Trophoblast cell (in vitro differentiated cells and primary cell): ENCODE data around the gene PAX3.

Experiments
- DNase-seq, 2 donors: peaks; one replicate each; pipeline ENCODE4 v3.0.0-alpha.2; 2016
- H2AFZ ChIP-seq: 2 replicates; pipeline ENCODE4 v1.6.1; 2013; ENCODE audit warnings: low read length, moderate library complexity, mild to moderate bottlenecking; ENCODE audit not compliant: insufficient read depth, poor library complexity
- H2AK5ac ChIP-seq: 2 replicates; pipeline ENCODE4 v1.6.1; 2013; ENCODE audit warnings: mild to moderate bottlenecking, low read length
- H2BK120ac ChIP-seq: 2 replicates; pipeline ENCODE4 v1.6.1; 2013; ENCODE audit warnings: low read length, mild to moderate bottlenecking, moderate library complexity; ENCODE audit not compliant: insufficient read depth, poor library complexity
- H2BK12ac ChIP-seq: 2 replicates; pipeline ENCODE4 v1.6.1; 2013; ENCODE audit warnings: mild to moderate bottlenecking, low read length, moderate library complexity
- H2BK5ac ChIP-seq: 2 replicates; pipeline ENCODE4 v1.6.1; 2013; ENCODE audit warnings: low read length, low read depth, moderate library complexity, mild to moderate bottlenecking; ENCODE audit not compliant: poor library complexity
- H3K14ac ChIP-seq: 2 replicates; pipeline ENCODE4 v1.6.1; 2013; ENCODE audit warnings: mild to moderate bottlenecking, low read length
- H3K18ac ChIP-seq: 2 replicates; pipeline ENCODE4 v1.6.1; 2013; ENCODE audit warnings: mild to moderate bottlenecking, low read length
- H3K23ac ChIP-seq: 2 replicates; pipeline ENCODE4 v1.6.1; 2013; ENCODE audit warnings: low read length
- H3K27ac ChIP-seq: 2 replicates; pipeline ENCODE4 v1.5.1; 2013; ENCODE audit warnings: low read depth, mild to moderate bottlenecking, inconsistent platforms, low read length, moderate library complexity
- H3K27me3 ChIP-seq: 2 replicates; pipeline ENCODE4 v1.6.1; 2013; ENCODE audit warnings: inconsistent platforms, mild to moderate bottlenecking, low read length, moderate library complexity; ENCODE audit not compliant: insufficient read depth
- H3K36me3 ChIP-seq, 2 experiments: 1 replicate in 1 of 2; 2 replicates in 1 of 2; pipeline ENCODE4 v1.6.1; 2013; ENCODE audit warnings: low read length in 2 of 2, mild to moderate bottlenecking in 2 of 2, moderate library complexity in 1 of 2; ENCODE audit not compliant: insufficient read depth in 2 of 2, control insufficient read depth in 1 of 2
- H3K4ac ChIP-seq: 2 replicates; pipeline ENCODE4 v1.6.1; 2013; ENCODE audit warnings: low read depth, mild to moderate bottlenecking, low read length, moderate library complexity
- H3K4me1 ChIP-seq, 2 experiments: 1 replicate in 1 of 2; 2 replicates in 1 of 2; pipeline ENCODE4 v1.6.1; 2013; ENCODE audit warnings: low read length in 2 of 2, mild to moderate bottlenecking in 2 of 2, moderate library complexity in 1 of 2; ENCODE audit not compliant: insufficient read depth in 2 of 2, control insufficient read depth in 1 of 2
- H3K4me2 ChIP-seq: 2 replicates; pipeline ENCODE4 v1.6.1; 2013; ENCODE audit warnings: inconsistent platforms, mild to moderate bottlenecking, low read length, moderate library complexity
- H3K4me3 ChIP-seq: 2 replicates; pipeline ENCODE4 v1.5.1; 2013; ENCODE audit warnings: mild to moderate bottlenecking, low read depth, low read length, inconsistent platforms
- H3K79me1 ChIP-seq: one replicate; pipeline ENCODE4 v1.6.1; 2013; ENCODE audit warnings: low read length
- H3K79me2 ChIP-seq: 2 replicates; pipeline ENCODE4 v1.6.1; 2013; ENCODE audit warnings: low read length, mild to moderate bottlenecking; ENCODE audit not compliant: control insufficient read depth, insufficient read depth, poor library complexity
- H3K9ac ChIP-seq: 2 replicates; pipeline ENCODE4 v1.6.1; 2013; ENCODE audit warnings: mild to moderate bottlenecking, low read length
- H3K9me3 ChIP-seq: 2 replicates; pipeline ENCODE4 v1.6.1; 2013; ENCODE audit warnings: low read depth, mild to moderate bottlenecking, control low read depth, inconsistent platforms, low read length; ENCODE audit not compliant: insufficient read depth
- H4K12ac ChIP-seq: 2 replicates; pipeline ENCODE4 v1.6.1; 2013; ENCODE audit warnings: low read depth, mild to moderate bottlenecking, low read length, moderate library complexity
- H4K8ac ChIP-seq: 2 replicates; pipeline ENCODE4 v1.6.1; 2013; ENCODE audit warnings: low read depth, mild to moderate bottlenecking, low read length, moderate library complexity
- H4K91ac ChIP-seq: one replicate; pipeline ENCODE4 v1.6.1; 2013; ENCODE audit warnings: low read depth, mild to moderate bottlenecking, low read length, moderate library complexity
- WGBS: extraction: QIAGEN DNeasy Blood & Tissue Kit; methylation state at CpG from one replicate; pipeline ENCODE4 v1.1.7; 2013; ENCODE audit warnings: missing lambda C conversion rate; ENCODE audit not compliant: insufficient read length, insufficient coverage; ENCODE audit errors: extremely low coverage; 5-methylcytosine and 5-hydroxymethylcytosine counted together

Gene PAX3

GRCh38 chr2:222232372-222232771 lies 66.4 kb downstream of the PAX3 start:
- H2BK5ac ChIP-seq = no peak overlapping the region
- H3K27ac ChIP-seq = no peak overlapping the region
- H3K9me3 ChIP-seq = no peaks in the 10 kb centered on the region
- H3K18ac ChIP-seq = no peak overlapping the region
- no peak overlapping the region for H4K91ac ChIP-seq
- H3K4me3 ChIP-seq = no peak overlapping the region
- no CpG with 5 or more reads among the region's 3 CpGs for WGBS
- H2AFZ ChIP-seq = no peak overlapping the region
- no peak for DNase-seq
- H2AK5ac ChIP-seq = no peak overlapping the region
- no peaks in the 10 kb centered on the region for H3K79me2 ChIP-seq
- H3K4me1 ChIP-seq = no peaks in the 10 kb centered on the region
- no peaks in the 10 kb centered on the region for H3K27me3 ChIP-seq
- H4K12ac ChIP-seq = no peak overlapping the region
- H3K4me2 ChIP-seq = no peak overlapping the region
- no peak overlapping the region for H3K9ac ChIP-seq
- no peak overlapping the region for H3K4ac ChIP-seq
- no peaks in the 10 kb centered on the region for H3K36me3 ChIP-seq
- H3K23ac ChIP-seq = no peak overlapping the region
- no peak overlapping the region for H4K8ac ChIP-seq
- no peak overlapping the region for H2BK12ac ChIP-seq
- no peaks in the 10 kb centered on the region for H3K79me1 ChIP-seq
- H2BK120ac ChIP-seq = no peak overlapping the region
- no peak overlapping the region for H3K14ac ChIP-seq

GRCh38 chr2:222228054-222228453 lies 70.7 kb downstream of the PAX3 start:
- H3K27me3 ChIP-seq = no peaks in the 10 kb centered on the region
- no peak overlapping the region for H3K14ac ChIP-seq
- no peaks in the 10 kb centered on the region for H3K4me1 ChIP-seq
- H3K36me3 ChIP-seq = no peaks in the 10 kb centered on the region
- H4K8ac ChIP-seq = no peak overlapping the region
- H3K9me3 ChIP-seq = no peaks in the 10 kb centered on the region
- H2BK120ac ChIP-seq = no peak overlapping the region
- H2AK5ac ChIP-seq = no peak overlapping the region
- no peak overlapping the region for H2BK12ac ChIP-seq
- no peak overlapping the region for H2AFZ ChIP-seq
- no peaks in the 10 kb centered on the region for H3K79me2 ChIP-seq
- H3K18ac ChIP-seq = no peak overlapping the region
- H3K79me1 ChIP-seq = no peaks in the 10 kb centered on the region
- no peak overlapping the region for H3K4me3 ChIP-seq
- H3K4ac ChIP-seq = no peak overlapping the region
- no peak overlapping the region for H3K27ac ChIP-seq
- no peak overlapping the region for H4K91ac ChIP-seq
- H4K12ac ChIP-seq = no peak overlapping the region
- H3K9ac ChIP-seq = no peak overlapping the region
- H2BK5ac ChIP-seq = no peak overlapping the region
- no peak overlapping the region for H3K23ac ChIP-seq
- WGBS = no CpG with 5 or more reads among the region's 4 CpGs
- DNase-seq = no peak
- H3K4me2 ChIP-seq = no peak overlapping the region

DNA sequence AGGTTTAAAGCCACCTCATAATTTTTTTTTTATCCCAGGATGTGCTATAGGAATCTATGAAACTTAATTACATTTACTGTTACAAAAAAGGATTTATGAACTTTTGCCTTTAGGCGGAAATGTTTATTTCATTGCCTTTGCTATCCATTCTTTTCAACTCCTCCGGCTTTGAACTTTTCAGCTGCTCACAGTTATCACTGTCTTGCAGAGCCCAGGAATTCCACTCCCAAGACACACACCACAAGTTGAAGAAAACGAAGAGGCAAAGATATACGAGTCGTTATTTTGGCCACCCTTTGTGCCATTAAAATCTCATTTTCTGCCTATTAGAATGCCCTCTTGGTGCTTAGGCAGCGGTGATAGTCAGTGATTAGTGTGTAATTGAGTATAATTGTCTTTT lies 80.0 kb downstream of the PAX3 start:
- no peaks in the 10 kb centered on the region for H3K79me1 ChIP-seq
- no peak overlapping the region for H3K23ac ChIP-seq
- H4K91ac ChIP-seq = no peak overlapping the region
- H4K12ac ChIP-seq = no peak overlapping the region
- no peak overlapping the region for H2BK120ac ChIP-seq
- no peak overlapping the region for H3K27ac ChIP-seq
- H3K4me1 ChIP-seq = no peaks in the 10 kb centered on the region
- no peaks in the 10 kb centered on the region for H3K36me3 ChIP-seq
- no peak overlapping the region for H3K4ac ChIP-seq
- H3K4me3 ChIP-seq = no peak overlapping the region
- no peak overlapping the region for H2AK5ac ChIP-seq
- no peak for DNase-seq
- no peak overlapping the region for H3K18ac ChIP-seq
- no CpG with 5 or more reads among the region's 6 CpGs for WGBS
- H2BK5ac ChIP-seq = no peak overlapping the region
- no peak overlapping the region for H2BK12ac ChIP-seq
- H3K4me2 ChIP-seq = no peak overlapping the region
- no peak overlapping the region for H4K8ac ChIP-seq
- H3K9ac ChIP-seq = no peak overlapping the region
- no peaks in the 10 kb centered on the region for H3K9me3 ChIP-seq
- no peaks in the 10 kb centered on the region for H3K27me3 ChIP-seq
- no peak overlapping the region for H2AFZ ChIP-seq
- no peak overlapping the region for H3K14ac ChIP-seq
- no peaks in the 10 kb centered on the region for H3K79me2 ChIP-seq

DNA sequence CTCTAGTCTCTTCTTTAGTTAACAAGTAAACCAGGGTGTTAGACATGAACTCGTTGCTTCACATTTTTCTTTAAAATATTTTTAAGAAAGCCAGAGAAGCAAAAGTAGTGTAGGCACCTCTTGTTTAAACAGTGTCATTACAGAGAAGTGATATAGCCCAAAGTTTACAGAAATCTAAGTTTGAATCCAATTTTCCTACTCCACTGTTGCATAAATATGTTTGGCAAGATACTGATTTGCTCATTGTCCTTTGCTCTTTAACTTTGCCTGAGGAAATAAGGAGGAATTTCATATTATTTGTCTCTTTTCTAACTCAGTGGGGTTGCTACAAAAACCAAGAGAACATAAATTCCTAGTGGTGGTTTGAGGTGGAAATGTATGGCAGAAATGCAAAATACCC lies 81.1 kb downstream of the PAX3 start:
- Histone ChIP-seq H3K4ac (no peak overlapping the region), H2AK5ac (no peak overlapping the region), H3K27me3 (no peaks in the 10 kb centered on the region), H4K12ac (no peak overlapping the region), H4K91ac (no peak overlapping the region), H3K4me1 (no peaks in the 10 kb centered on the region), H3K79me2 (no peaks in the 10 kb centered on the region), H3K4me3 (no peak overlapping the region), H4K8ac (no peak overlapping the region), H2BK12ac (no peak overlapping the region), H3K36me3 (no peaks in the 10 kb centered on the region), H2AFZ (no peak overlapping the region), H3K9me3 (no peaks in the 10 kb centered on the region), H3K18ac (no peak overlapping the region), H2BK5ac (no peak overlapping the region), H3K14ac (no peak overlapping the region), H3K4me2 (no peak overlapping the region), H3K79me1 (no peaks in the 10 kb centered on the region), H3K9ac (no peak overlapping the region), H3K23ac (no peak overlapping the region), H3K27ac (no peak overlapping the region), H2BK120ac (no peak overlapping the region)
- WGBS = no CpG with 5 or more reads among the region's 1 CpG
- DNase-seq = no peak
